DMS79 treated with DMSO at 0.1 percent for 48 hours (cell line): Measurements from ENCODE around the gene SYNE3.

Experiments used
- DNase-seq: peaks from one replicate; lab custom pipeline; 2025; lab: John Stamatoyannopoulos, UW

Gene SYNE3, protein sequence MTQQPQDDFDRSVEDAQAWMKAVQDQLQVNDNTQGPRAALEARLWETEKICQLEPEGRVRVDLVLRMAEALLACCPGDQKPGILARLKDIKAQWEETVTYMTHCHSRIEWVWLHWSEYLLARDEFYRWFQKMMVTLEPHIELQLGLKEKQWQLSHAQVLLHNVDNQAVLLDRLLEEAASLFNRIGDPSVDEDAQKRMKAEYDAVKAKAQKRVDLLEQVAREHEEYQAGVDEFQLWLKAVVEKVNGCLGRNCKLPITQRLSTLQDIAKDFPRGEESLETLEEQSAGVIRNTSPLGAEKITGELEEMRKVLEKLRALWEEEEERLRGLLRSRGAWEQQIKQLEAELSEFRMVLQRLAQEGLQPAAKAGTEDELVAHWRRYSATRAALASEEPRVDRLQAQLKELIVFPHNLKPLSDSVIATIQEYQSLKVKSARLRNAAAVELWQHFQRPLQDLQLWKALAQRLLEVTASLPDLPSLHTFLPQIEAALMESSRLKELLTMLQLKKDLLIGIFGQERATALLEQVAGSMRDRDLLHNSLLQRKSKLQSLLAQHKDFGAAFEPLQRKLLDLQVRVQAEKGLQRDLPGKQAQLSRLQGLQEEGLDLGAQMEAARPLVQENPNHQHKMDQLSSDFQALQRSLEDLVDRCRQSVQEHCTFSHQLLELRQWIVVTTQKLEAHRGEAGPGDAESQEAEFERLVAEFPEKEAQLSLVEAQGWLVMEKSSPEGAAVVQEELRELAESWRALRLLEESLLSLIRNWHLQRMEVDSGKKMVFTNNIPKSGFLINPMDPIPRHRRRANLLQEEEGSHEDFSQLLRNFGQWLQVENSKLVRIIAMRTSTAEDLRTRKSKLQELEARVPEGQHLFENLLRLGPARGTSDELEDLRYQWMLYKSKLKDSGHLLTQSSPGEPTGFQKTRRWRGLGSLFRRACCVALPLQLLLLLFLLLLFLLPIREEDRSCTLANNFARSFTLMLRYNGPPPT

DNA sequence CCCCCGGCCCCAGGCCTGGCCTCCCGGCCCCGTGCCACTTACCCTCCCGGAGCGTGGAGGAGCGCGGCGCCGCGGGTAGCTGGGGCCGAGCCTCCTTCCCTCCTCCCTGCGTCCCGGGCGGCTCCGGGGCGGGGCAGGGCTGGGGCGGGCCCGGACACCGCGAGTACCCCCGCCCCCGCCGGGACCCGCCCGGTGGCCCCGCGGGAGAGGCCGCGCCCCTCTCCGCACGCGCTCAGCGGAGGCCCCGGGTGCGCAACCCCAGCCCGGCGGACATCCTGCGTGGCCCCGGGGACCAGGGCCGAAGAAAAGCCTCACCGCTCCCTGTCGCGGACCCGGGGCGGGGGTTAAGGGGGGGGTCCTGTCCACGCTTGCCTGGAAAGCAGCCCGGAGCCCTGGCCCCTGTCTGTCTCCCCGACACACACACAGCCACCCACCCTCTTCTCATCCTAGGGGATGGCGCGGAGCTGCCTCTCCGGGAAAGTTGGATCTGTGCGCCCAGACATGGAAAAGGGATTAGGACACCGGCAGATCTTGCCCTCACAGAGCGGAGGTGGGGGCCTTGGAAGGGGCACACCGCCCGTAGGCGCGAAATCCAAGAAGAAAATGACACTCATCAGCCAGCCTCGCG is at the start of gene SYNE3:
TSS of gene SYNE3 (minus strand) at position 97 of the 628 bp plus-strand sequence. CDS start 40,829 bp downstream, outside the sequence.
- DNase-seq, result no peak

DNA sequence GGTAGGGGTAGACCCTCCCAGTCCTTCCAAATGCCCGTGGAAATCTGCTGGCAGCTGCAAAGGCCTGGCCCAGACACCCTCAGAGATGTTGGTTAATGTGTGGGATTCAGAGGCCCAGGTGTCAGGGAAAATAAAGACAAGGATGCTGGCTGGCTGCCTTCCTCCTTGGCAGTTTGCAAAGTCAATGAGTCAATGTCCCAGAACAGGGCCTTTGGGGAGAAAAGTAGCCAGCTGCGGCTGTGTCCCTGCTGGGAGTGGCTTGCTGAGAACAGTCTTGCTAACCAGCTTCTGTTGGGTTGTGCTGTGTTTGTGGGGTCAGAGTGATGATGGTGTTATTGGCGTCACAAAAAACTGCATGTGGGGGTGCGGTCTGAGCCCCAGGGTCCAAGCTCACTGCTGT is 47.6 kb upstream of the SYNE3 start:
- no peak for DNase-seq

DNA sequence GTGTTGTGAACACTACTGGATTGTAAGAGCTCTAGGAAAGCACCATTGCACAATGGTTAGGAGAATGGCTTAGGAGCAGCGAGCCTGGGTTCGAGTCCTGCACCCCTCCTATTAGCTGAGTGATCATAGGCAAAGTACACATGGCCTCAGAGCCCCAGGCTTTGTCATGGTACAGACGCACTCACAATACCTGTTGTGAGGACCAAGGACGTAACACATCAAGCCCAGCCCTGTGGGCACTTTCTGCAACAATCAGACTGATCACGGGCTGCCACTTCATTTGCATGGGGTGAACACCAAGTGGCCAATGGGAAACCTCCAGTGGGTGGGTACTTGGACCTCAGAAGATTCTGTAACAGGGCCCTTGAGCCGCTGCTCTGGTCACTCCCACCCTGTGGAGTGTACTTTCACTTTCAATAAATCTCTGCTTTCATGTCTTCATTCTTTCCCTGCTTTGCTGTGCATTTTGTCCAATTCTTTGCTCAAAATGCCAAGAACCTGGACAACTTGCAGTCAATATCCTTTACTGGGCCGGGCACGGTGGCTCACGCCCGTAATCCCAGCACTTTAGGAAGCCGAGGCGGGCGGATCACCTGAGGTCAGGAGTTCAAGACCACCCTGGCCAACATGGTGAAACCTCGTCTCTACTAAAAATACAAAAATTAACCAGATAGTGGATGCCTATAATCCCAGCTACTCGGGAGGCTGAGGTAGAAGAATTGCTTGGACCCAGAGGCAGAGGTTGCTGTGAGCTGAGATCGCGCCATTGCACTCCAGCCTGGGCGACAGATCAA is 46.6 kb upstream of the SYNE3 start:
- DNase-seq, result no peak

DNA sequence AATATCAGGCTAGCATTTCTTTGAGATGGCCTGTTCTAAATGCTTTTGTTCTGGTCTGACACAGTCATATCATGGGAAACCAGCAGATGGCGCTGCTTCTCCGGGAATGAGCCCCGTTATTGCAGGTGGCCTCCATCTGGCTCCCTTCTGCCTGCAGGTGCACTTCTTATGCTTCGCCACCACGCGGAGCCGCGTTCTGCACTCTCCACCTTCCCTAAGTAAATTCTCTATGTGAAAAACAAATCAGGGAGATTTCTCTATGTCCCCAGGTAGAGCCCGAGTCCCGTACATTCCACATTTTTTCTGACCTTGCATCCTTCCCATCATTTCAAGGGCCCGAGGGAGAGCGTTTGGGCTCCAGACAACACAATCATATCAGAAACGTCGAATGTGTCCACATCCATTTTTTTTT is 44.6 kb upstream of the SYNE3 start:
- DNase-seq, result peak; percentile 99

DNA sequence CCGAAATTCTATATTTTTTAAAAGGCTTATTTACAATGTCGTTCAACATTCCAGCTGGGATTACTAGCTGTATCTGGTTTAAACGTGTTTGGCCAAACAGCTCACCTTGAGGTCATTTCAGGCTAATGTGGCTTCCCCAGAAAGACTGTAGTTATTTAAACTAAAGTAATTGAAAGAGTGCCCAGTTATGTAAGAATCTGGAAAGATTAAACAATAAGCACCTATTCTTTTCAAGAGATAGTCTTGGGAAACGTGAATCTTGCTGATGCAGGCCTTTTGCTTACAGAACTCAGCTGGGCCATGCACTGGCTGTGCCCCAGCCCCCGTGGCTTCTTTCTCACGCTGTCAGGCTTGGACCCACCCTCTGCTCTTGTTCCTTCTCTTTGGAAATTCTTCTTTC is 42.8 kb upstream of the SYNE3 start:
- DNase-seq, result no peak

DNA sequence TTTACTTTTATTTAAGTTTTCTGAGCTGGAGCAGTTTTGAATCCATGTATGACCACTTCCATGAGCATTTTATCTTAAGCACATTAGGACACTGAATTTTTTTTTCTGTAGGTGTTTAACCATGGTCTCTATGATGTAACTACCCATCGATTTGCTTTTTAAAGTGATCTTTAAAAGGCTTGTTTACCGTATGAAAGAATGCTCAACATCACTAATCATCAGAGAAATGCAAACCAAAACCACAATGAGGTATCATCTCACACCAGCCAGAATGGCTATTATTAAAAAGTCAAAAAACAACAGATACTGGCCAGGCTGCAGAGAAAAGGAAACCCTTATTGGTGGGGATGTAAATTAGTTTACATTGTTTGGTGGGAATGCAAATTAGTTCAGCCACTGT is 41.4 kb upstream of the SYNE3 start:
- no peak for DNase-seq

DNA sequence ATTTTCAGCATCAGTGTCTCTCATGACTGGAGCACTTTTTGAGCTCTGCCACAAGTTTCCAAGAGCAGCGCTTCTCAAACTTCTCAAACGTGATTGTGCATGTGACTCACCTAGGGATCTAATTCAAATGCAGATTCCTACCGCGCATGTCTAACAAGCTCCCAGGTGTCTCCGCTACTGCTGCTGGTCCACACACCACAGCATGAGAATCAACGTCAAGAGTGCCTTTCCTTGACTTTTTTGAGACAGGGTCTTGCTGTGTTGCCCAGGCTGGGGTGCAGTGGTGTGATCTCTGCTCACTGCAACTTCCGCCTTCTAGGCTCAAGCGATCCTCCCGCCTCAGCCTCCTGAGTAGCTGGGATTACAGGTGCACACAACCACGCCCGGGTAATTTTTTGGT is 40.8 kb upstream of the SYNE3 start:
- DNase-seq, result no peak

DNA sequence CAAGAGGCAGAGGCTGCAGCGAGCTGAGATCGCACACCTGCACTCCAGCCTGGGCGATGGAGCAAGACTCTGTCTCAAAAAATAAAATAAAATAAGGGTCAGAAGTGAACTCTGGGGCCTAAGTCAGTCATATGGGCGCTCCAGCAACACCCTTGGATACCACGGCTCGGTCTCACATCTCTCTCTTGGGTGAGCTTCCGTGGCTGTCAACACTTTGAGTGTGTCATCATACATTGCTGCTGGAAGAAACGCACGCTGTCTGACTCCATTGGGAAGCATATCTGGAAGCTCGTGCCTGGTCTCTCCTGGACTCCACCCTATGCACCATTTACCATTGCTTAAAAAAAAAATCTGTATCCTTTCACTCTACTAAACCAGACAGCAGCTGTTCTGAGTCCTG is 38.6 kb upstream of the SYNE3 start:
- no peak for DNase-seq

DNA sequence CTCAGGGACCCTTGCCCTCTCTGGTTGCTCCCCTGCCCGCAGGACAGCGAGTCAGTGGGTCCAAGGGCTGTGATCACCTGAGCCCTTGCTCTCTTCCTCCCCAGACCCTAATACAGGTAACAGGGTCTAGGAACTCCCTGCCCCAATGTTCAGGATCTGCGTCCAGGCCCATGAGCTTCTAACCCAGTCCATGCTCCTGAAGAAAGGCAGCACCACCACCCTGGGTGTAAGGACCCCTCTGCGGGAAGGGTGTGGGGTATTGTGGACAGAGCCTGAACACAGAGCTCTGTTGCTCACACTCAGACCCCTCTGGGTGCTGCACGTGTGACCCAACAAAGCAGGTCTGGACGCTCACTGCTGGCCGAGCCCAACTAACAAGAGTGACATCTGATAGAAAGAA is 36.7 kb upstream of the SYNE3 start:
- no peak for DNase-seq

DNA sequence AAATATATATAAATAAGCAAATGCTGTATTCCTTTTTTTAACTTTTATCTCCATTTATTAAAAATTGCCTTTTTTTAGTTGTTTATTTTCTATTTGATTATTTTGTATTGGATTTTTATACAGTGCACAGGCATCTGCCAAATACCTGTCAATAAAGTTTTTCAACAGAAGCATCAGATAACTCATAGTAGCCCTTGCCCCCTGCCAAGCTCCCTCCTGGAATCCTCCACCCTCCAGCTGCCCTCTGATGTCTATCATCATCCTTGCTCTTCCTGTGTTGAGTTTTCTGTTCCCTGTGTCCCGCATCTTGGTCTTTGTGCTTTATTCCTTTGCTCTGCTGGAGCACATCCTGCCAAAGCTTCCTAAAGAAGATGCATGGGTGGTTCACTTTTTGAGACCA is 35.0 kb upstream of the SYNE3 start:
- no peak for DNase-seq

DNA sequence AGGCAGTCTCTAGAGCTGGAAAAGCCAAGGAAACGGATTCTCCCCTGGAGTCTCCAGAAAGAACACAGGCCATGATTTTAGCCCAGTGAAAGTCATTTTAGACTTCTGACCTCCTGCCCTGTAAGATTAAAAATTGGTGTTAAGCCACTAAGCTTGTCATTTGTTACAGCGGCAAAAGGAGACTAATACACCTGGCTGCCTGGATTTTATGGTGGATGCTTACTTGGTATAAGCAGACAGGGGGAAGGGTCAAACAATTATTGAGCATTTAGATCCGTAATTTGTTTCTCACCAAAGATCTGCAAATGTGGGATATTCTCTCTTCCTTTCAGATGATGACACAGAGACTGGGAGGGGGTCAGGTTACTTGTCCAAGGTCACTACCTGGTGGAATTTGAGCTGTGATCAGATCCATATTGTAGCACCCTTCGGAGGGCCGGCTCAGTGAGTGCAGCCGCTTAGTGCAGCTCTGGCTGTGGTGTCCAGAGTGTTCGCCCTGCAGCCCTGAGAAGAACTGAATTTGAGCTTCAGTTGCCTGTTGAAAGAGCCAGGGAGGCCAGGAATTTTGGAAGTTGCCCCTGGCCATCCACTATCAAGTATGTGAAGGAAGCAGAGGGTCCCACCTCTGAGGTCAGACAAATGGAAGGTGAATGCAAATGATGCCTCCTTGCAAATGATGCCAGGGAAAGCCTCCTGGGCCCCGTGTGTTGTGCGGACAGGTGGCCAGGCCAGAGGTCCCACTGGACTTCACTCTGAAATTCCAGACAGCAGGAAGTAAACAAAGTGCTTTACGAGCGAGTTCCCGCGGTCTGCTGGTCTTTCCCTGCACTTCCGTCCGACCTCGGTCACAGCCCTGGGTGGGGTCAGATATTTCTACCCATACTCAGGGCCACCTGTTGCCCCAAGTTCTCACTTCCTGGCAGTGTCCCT is 33.5 kb upstream of the SYNE3 start:
- DNase-seq, result no peak

DNA sequence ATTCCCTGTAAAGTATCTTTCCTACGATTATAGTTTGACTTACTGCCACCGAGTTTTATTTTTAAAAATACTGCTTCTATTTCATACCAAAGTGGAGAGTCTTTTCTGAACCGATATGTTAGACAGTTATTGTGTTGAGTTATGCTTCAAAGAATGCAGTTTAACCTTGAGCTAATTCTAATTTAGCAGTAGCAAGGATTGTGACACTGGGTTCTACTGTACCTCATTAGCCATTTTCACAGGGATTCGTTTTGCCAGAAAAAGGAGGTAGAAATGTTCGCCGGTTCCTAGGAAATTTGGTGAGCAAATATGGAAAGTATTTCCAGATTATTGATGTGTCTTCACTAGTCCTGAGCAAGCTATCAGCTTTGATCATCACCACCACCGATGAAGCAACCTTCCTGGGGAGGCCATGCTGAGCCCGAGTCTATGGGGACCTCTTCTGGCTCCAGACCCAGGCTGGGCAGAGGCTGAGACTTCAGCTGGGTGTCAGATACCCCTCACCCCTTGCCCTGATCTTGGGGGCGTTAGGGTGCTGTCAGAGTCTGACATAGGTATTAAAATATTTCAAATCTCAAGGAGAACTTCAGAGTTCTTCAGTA is 32.0 kb upstream of the SYNE3 start:
- no peak for DNase-seq

DNA sequence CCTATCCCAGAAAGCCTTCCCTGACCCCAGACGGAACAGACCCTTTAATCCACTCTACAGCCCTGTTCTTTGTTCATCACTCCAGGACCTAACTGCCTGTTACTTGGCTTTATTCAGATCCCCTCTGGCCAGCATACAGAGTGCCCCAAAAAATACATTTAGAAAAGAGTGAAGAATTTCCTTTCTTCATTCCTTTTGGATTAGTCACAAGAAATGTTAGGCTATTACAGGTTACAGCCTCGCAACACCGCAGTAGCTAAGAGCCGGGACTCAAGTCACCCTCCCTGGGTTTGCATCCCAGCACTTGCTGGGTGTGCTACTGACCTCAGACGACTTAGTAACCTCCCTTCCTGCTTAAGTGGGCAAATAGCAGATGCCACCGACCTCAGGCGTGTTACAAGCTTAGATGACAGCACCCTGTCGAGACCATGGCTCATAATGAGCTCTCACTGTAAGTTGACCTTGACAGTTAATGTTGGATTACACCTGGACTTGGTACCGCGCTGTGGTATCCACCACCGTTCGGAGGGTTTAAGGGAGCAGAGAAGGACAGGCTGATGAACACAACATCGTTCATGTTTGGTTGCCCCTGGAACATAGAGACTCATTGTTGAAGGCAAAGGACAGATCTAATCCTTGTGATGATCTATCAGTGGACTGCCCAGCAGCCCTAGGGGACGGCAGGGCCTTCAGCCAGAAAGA is 31.3 kb upstream of the SYNE3 start:
- DNase-seq, result no peak

DNA sequence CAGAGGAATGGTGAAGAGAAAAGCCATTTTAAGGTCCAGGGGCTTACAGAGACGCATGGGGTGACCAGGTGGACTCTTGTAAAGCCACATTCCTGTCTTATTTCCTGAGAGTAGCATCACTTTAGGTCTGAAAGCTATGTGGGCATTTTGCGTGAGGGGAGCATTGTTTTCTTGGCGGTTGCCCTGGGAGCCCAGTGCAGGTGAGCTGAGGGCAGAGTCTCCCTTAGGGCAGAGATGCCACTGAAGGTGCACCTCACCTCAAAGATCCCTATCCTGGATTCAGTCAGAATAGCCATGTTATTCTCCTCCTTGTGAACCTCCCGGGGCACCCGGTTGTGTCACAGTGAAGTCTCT is 30.8 kb upstream of the SYNE3 start:
- DNase-seq, result no peak

DNA sequence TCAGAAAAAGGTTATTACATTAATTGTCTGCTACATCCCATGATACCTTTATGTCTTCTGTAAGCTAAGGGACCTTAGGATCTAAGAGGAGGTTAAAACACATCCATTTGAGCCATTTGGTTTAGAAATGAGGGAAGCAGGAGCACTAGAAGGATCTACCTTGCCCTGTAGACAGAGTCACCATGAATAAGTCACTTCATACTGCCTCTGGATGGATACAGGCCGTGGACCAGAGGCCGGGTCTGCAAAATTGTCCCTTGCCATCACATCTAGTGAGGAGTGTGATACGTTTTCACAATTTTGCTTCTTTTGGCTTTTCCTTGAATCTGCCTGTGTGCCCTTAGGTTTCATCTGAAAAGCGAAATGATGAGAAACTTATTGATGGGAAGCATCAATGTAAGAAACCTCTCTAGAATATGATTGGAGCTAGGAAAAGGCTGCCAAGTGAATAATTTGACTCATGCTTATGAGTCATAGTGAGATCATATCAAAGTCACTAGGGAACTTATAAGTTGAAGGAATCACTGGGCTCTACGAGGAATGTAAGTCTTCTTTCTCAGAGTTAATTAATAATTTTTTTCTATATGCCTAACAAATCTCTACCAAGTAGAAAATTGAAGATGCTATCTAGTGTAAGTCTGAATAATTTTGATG is 29.2 kb upstream of the SYNE3 start:
- no peak for DNase-seq

DNA sequence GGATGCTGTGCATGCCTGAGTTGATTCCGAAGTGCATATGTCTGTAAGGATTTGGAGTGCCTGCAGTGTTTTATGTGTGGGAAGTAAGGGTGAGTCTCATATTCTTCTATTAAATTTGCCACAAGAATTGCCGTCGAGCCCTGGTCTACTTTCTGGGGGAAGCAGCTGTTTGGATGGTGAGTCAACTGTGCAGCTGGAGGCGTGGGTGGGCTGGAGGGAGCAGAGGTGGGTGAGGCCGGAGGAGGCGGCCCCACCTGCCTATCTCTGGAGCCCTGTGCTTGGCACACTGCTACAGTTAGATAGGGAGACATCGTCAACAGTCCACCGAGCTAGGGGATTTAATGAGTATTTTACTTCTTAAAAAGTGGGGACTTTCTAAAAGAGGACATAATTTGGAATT is 28.1 kb upstream of the SYNE3 start:
- DNase-seq, result no peak

DNA sequence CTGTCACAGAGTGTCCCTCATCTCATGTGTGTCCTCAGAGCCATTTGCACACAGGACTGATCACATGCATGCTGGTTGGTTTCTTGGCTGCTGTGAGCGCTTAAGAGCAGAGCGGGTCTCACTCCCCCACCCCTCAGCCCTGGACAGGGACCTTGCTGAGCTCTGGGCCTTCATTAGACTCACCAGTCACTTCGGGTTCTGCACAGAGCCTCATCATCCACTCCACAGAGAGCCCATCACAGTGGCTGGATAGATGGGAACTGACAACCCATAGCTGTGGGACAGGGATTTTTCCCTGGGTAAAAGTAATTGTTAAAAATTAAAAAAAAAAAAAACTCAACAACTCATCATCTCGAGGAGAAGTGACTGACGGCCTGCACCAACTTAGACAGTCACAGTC is 26.6 kb upstream of the SYNE3 start:
- DNase-seq, result no peak

DNA sequence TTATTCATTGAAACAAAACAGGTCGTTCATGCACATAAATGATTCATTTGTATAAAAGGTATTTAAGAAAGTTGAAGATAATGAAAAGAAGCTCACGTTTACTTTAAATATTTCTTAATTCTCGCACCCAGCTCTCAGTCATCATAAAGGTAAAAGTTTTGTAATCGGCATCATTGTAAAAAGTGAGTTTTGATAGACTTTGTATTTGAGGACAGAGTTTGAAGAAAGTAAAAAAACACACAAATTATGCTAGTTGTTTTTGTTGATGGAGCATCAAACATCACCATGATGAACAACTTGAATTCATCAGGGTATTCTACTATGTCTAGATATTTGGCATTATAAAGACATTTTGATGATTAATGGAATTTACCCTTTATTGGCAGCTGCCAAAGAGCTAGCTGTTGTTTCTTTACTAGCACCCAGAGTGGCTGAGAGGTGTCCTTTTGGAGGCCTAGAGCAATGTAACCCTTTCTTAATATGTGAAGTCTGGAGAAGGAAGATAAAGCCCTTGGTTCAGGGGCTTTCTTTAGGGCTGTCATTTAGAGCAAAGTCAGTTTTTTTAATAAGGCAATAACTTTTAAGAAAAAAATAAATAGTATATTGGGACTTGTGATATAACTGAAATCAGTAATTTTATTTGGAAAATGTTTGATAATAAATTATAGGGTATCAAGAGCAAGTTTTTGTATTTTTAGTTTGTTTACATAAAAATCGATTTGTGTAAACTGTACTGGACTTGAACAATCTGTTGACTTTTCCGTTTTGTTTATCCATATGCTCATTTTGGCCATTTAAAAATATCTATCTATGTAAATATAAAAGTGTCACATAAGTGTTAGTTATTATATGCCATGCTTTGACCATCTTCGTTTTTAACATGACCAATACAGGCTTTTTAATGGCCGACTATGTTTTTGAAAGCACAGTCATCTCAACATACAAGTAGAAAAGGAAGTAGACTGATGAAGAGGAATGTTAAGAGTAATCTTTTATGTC is 25.8 kb upstream of the SYNE3 start:
- no peak for DNase-seq
